ENCODE data around the gene PDE4B.
"Not testable (repeated sequence)": the region's sequence is repeated elsewhere in the genome, so short reads cannot be mapped to it uniquely, and the experiment has no call there.

Gene PDE4B

DNA sequence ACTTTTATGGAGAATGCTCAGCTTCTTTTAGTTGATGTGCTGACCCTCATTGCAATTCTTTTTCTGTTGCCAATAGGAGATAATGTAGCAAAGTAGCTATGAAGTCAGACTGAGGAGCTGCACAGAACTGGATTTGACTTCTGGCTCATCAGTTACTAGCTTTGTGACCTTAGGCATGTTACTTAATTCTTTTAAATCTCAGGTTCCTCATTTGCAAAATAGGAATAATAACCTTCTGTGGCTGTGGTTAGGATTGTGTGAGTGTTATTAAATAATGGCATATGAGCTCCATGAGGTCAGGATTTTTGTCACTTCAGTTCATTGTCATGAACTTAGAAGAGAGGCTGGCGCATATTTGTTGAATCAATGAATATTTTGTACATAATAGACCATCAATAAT, 503.7 kb downstream of the PDE4B start:
- DNase-seq: no peak

DNA sequence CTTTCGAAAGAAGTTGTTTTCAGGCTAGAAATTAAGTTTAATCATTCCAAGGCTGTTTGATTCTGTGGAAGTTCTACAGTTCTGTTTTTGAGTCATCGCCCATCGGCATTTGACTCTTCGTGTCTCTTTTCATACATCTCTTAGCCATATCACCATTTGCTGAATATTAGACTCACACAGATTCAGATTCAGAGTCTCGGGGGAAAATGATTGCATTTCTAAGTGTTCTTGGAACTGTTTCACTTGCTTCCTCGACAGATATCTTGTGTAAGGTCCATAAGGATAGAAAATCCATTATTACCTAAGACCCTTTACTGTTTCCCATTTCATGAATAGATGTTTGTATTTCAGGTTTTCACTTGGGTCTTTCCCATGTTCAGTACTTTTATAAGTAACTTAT, 504.3 kb downstream of the PDE4B start:
- no peak for DNase-seq

DNA sequence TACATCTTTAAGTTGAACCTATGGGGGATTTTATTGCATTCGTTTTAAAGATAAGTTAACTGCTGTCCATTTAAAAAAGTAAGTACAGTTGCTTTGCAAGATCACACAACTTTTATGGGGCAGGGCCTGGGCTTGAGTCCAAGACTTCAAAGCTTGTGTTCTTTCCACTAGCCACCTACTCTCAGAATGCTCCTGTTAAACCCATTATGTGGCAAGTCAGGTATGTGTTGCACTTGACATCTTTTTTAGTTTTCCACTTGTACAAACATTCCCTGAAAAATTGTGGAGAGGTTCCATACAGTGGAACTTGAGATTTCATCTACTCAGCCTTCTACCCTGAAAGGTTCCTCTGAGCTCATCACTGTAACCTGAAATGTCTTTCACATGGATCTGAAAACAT, 505.8 kb downstream of the PDE4B start:
- DNase-seq: no peak

DNA sequence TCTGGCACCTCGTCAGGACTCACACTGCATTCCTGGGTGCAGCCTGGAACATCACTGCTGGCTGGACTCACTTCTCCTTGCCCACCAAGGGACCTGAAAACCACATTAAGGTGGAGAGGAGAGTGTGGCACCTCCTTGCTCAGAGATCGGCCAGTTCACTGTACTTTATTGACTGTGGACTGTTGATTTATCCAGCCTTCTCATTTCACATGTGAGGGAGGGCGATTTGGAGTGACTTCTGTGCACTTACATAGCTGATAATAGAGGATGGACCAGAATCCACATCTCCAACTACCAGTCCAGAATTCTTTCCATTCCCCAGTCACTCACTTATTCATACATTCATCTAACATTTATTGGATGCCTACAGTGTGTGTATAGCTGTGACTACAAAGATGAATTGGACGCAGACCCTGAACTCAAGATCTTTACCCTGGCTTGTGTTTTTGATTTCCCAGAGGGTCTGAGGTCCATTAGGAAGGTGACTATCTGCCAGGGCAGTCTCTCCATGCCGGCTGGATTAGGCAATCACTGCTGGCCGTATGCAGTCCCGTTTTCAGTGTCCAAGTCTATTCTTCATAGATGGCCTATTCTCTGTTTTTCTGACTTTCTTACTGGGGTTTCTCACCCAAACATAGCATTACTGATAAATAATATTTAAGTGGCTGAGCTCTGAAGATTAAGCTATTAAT, 507.7 kb downstream of the PDE4B start:
- no peak for DNase-seq

DNA sequence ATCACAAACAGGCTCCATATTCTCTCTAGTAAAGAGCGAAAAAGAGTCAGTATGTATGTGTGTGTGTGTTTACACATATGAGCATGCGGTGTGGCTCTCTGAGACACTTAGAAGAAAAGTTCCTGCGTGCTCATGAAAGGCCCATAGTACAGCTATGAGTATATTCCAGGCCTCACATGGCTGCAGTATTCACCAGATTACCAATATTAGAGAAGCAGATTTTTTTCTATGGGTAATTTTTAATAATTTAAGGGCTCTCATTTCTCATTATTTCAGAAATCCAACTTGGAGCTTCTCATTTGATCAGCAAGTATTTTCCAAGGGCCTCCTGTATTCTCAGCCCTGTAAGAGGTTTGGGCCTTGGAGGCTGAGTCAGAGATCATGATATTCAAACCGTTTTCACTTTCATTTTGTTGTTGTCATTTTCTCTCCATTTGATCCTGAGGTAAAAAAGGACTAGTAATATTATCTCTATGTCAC, 508.3 kb downstream of the PDE4B start:
- DNase-seq: no peak

DNA sequence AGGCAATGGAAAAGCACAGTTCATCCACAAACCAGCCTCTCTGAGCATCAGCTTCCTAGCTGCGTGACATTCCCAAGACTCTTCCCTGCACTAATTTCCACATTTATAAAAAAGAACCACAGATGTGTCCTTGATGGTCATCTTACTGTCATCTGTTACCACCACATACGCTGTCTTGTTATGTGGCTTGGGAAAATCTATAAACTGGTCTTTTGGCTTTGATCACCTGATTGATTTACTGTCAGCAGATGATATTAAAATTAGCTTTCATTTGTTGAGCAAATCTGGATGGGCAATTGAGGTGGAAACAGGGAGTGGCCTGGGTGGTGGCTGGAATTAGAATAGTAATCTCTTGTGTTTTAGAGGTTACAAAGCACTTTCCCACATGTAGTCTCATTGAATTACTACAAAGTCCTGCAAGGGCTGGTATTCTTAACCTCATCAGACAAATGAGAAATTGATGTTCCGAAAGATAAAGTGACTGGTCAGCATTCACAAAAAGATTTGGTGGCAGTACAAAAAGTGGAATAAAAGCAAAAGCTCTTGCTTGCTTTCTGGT, 509.6 kb downstream of the PDE4B start:
- DNase-seq: no peak

DNA sequence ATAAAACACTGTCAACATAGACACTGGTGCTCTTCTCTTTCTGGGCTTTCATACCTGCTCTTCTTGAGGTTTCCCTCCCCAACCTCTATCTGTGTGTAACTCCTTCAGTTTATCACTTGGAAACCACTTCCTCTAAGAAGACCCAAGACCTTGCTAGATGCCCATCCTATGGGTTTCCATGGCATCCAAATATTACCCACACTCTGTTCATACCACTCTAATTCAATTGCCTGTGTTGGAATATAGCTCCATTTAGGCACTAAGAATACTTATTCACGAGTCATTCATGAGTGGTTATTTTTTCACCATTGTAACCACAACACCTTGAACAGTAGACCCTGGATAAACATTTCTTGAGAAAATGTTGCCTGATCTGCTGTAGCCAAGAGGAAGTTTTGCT, 510.1 kb downstream of the PDE4B start:
- DNase-seq: no peak

DNA sequence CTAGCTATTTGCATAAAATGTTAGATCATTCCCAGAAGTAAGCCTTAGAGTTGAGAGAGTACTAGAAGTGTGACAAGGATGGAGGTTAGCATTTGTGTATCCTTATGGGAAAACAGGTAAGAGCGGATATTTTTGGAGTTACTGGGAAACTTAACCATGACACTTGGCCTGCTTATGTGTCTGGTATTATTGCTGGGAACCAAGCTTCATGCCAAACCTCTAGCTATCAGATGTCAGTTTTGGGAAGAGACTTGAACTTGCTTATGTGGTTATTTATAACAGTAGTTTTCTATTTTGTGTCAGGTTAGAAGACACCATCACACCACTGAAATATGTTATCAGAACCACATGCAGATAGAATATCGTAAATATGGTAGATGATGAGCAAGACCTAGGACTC, 511.0 kb downstream of the PDE4B start:
- DNase-seq: no peak

DNA sequence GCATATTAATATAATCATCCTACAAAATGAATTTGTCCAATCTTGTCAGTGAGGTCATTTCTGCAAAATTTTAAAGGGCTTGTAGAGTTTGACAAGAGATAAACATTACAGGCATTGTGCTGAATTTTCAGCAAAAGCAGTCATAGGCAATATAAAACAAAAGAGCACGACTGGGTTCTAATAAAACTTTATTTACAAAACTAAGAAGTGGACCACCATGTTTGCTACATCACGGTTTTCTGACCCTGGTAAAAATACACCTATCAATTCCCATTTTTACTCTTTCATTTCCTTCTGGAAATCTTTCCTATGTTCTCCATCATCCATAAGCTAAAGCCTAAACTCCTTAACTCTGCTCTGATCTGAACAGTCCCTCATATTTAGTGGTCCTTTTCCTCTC, 511.4 kb downstream of the PDE4B start:
- no peak for DNase-seq

DNA sequence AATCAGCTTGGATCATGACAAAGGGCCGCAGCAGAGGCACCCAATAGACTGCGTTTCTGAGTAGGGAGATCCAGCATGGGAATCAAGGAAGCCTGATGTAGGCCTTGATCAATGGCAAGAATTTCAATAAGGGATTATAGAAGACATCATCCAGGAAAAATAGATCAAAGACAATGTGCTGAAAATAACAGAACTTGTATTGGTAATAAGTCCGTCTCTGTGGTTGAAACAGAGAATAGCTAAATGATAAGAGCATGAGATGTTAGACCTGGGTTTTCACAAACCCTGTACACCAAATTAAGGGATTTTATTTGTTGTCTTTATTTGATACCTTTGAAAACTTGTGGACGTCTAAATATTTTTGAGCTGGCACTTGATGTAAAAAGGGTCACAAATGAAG, 513.2 kb downstream of the PDE4B start:
- no peak for DNase-seq

DNA sequence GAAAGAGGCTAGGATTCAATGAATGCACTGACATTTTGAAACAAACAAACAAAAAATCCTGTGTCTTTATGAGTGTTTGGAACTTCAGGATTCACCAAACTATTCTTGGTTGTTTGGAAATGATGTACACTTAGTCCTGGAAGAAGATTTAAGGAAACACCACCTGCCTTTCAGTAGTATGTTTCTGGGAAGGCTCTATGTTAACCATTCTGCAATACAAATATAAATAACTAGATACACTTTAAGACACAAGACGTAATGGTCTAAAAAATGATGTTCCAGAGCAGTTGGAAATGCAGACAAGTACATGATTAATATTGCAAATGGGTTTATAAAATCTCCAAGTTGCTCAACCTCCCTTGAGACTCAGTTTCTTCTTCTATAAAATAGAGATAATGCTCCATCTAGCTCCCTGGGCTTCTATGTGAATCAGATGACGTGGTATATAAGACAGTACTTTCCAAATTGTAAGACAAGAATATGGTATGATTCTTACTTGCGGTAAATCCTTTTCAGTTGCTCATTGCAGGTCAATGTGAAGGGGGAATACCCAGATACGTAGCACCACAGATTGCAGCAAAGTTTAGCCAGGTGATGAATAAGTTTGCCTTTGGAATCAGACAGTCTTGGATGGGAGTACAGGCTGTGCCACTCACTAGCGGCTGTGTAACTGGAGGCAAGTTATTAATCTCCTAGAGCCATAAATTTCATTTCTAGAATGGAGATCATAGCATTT, 516.5 kb downstream of the PDE4B start:
- DNase-seq: no peak

DNA sequence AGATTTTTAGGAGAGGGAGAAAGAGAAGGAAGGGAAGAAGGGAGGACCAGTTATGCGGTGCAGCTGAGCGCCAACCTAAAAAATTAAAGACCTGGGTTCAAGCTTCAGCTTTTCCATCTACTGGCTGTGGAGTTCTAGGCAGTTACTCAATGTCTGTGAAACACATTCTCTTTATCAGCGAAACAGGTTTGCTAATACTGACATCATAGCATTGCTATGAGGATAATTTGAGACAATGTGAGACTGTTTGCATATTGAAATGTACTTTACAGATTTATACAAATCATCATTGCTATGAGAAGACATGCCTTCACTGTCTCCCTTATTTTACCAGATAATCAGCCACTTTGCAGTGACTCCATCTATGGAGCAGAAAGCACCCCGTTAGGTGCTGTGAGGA, 518.4 kb downstream of the PDE4B start:
- DNase-seq: no peak

DNA sequence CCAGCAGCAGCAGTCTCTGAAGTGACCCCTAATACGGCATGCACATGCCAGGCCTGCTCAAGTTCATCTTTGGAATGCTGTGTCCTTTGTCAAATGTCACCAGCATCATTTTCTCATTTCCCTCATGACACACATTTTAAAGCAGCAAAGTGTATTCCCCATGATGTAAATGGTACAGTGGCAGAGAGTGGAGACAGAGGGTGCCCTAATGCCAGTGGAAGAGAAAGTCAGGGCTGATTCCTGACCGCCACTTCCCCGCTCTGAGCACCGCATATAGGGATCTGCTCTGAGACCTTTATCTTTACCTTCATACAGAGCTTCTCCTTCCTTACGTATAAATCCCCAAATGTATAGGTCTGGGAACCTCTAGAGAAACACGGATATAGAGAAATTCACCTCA, 518.9 kb downstream of the PDE4B start:
- DNase-seq: no peak

DNA sequence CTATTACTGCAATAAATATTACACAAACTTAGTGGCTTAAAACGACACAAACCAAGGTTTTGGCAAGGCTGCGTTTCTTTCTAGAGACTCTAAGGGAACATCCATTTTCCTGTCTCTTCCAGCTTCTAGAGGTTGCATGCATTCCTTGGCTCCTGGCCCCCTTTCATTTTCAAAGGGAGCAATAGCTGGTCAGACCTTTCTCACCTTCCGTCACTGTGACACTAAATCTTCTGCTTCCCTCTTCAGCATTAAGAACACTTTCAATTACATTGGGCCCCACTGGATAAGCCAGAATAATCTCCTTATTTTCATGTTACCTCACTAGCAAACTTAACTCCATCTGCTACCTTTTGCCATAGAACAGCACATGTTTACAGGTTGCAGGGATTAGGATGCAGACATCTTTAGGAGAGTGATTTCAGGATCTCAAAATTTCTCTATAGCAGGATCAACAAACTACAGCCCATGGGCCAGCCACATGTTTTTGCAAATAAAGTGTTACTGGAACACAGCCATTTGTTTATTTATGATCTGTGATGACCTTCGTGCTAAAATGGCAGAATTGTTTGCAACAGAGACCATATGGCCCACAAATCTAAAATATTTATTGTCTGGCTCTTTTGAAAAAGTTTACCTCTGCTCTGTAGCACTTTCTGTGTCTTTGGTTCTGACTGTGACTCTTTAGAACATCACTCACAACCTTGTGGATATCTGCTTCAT, 519.7 kb downstream of the PDE4B start:
- DNase-seq: no peak

DNA sequence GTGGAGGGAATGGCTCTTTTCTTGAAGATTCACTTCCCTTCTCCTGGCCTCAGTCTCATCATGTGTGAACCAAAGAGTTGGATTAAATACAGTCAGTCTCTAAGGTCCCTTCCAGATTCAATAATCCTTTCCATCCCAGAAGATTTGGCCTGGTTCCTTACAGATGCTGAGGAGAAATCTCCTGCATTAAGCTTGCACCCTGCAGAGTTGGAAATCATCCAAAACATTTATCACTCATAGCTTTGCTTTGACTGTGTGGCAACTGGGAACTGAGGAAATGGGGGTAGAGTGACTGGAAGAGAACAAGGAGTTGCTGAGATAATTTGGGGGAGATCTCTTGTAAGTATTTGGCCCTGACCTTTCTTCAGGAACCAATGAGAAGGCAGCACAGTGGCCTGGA, 520.7 kb downstream of the PDE4B start:
- DNase-seq: no peak

DNA sequence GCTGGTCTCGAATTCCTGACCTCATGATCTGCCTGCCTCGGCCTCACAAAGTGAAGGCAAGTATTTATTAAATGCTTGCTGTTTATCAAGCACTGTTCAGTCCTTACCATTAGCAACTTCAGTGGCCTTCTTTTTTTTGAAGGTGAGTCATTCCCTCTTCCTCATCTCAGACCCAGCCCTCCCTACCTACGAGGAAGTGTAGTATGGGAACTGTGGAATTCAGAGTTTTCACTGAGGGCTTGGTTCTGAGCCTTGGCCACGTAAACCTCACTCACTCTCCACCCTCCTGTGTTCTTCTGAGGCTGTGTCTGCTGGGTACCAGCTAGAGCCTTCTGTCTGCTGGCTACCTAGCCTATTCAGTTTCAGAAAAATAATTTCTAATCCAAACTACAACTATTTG, 523.0 kb downstream of the PDE4B start:
- no peak for DNase-seq

DNA sequence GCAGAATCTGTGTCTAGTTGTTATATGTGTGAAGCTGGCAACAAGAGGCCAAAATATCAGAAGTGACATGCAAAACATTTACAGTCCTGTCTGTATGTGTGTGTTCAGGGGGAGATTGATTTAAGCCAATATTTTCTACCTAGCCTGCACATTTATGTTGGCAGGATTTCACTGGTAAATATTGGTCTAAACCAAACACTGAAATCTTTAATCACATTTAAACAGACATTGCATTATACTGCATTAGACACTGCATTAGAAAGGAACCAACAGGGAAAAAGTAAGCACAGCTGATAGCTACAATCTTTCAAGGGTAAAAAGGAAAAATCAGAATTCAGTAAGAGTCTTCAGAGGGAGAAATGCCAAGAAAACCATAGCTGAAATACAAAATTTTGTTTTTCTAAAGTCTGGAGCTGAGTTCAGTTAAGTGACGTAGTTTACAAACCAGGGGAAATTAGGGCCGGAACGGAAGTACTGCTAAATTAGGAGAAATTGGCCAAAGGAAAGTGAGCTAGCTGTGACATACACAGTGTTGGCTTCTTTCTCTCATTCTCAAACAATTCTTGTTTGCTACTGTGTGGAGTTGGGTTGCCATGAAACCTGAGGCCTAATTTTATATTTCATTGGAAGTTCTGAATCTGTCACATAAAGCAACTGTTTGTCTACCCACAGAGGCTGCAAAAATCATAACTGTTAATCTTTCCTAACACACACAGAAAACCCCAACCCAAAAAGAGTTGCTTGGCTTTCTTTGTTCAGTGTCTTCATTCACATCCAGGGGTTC, 524.0 kb downstream of the PDE4B start:
- DNase-seq: no peak

DNA sequence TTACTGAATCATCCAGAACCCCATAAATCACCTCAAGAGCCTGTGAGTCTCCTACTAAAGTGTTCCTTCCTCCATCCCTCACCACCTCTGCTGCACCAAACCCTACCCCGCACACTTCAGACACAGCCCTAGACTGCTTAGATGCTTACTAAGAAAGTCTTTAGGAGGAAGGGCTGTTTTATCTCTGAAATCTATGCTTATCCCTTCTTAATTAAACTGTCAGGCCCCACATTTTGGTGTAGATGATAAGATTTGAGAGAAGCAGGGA, 524.5 kb downstream of the PDE4B start:
- DNase-seq: no peak

DNA sequence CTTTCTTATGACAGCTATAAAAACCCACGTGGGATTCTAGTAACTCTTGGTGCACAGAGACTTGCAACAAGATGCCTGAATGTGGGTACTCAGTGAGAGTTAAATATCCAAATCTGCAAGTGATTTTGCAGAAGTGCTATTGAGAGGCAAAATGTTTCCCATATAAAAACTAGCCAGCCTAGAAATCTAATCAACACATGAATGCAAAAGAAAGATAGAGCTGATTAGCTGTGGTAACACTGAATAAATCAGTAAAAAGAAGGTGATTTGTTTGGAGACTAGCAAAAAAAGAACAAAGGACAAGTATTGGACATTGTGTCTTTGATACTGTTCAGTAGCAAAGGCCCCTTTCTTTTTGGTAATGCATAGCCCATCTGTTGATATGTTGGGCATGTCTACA, 527.5 kb downstream of the PDE4B start:
- DNase-seq: no peak

DNA sequence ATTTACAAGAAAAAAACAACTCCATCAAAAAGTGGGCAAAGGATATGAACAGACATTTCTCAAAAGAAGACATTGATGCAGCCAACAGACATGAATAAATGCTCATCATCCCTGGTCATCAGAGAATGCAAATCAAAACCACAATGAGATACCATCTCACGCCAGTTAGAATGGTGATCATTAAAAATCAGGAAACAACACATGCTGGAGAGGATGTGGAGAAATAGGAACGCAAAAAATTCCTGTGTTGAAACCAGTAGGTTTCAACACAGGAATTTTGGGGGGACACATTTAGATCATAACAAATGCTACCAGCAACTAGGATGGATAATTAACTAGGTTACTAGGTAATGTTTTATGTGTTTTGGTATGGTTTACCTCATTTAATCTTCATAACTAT, 529.8 kb downstream of the PDE4B start:
- not testable (repeated sequence) for DNase-seq

DNA sequence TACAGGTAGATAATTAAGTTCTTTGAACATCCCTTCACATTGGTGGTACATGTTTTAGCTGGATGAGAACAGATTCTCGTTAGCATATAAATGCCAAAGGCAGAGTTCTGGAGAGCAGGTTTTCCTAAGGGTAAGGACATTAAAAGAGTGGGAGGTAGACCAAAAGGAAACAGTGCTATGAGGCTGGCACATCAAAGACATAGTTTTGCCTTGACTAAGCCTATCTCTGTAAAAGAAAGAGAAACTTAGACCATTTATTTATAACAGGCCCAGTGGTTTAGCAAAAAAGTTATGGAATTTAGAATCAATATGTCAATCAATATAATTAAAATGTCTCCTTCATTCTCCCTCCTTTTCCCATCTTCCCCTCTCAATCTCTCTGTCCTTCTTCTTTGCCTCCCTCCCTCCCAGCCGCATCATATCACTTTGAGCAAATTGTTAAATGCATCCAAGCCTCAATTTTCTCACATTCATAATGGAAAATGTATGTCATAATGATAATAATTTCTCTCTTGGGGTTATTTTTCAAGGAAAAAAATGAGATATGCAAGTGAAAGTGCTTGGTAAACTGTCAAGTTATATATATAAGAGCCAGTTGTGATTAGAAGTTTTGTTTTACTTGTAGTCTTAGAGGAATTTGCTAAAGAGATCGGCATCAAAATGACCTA, 531.4 kb downstream of the PDE4B start:
- no peak for DNase-seq

DNA sequence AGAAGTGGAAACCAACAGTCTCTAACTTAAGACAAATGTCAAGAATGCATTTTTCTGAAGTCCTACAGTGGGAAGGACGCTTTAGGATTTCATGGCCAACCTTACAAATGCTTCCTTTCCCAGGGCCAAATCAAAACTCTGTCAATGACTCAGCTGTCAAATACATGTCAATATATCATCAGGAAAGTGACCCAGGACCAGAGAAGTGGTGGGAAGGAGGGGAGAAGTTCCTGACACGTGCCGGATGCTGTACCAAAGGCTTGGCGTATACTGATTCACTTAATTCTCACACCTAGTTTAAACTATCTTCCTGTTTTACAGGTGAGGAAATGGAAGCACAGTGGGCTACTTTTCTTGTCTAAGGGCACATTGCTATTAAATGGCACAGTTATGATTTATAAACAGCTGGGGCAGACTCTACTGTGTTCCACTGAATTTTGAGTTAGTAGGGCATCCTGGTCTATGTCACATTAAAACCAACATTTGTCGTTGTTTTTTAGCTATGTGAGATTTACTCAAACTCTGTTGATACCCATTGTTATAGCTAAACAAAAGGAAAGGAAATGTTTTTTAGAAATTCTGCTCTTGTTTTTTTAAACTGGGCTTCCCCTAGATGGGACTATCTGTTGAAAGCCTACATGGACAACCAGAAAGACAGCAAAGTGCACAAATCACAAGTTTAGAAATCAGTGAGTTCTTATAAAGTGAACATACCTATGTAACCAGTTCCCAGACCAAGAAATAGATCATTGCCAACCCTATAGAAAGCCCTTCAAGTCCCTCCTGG, 533.1 kb downstream of the PDE4B start:
- no peak for DNase-seq

All from effector CD8-positive, alpha-beta T cell (primary cell).